GM19099 (cell line): ENCODE data around the gene PBX3.

Source experiments
- POLR2A ChIP-seq: IDR thresholded peaks from 3 replicates; pipeline ENCODE4 v1.6.1; 2011; ENCODE audit warnings: low read depth; ENCODE audit not compliant: insufficient read length; ENCODE audit errors: extremely low read depth

PBX3 gene

GRCh38 chr9:125747053-125747764 lies at the start of gene PBX3:
Gene PBX3 (plus strand): TSS chr9:125747373.
- TF ChIP-seq POLR2A: peak; percentile 49

- TF ChIP-seq POLR2A: no peak
Observed at GRCh38 chr9:125699870-125700269, 47.3 kb upstream of the PBX3 start.

- TF ChIP-seq POLR2A: no peak
Observed at GRCh38 chr9:125700791-125701190, 46.4 kb upstream of the PBX3 start.

GRCh38 chr9:125701351-125701750 lies 45.8 kb upstream of the PBX3 start:
- no peak for TF ChIP-seq POLR2A

GRCh38 chr9:125703662-125704061 lies 43.5 kb upstream of the PBX3 start:
- TF ChIP-seq POLR2A: no peak

DNA sequence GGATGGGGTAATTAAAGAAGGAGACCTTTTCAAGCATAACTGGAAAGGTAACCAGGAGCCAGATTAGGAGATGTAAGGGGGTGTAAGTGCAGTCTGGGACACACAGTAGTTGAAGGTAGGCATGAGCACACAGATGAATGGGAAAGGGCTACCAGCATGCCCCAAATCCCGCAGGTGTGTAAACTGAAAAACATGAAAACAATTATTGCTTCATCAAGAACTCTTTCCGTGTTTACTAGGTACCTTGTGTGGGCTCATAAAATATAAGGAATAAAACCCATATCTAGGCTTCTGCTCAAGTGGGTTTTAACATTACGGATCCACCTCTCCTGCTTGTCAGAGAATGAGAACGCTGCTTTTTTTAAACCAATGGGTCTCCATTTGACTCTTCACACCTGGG lies 41.3 kb upstream of the PBX3 start:
- TF ChIP-seq POLR2A: no peak

DNA sequence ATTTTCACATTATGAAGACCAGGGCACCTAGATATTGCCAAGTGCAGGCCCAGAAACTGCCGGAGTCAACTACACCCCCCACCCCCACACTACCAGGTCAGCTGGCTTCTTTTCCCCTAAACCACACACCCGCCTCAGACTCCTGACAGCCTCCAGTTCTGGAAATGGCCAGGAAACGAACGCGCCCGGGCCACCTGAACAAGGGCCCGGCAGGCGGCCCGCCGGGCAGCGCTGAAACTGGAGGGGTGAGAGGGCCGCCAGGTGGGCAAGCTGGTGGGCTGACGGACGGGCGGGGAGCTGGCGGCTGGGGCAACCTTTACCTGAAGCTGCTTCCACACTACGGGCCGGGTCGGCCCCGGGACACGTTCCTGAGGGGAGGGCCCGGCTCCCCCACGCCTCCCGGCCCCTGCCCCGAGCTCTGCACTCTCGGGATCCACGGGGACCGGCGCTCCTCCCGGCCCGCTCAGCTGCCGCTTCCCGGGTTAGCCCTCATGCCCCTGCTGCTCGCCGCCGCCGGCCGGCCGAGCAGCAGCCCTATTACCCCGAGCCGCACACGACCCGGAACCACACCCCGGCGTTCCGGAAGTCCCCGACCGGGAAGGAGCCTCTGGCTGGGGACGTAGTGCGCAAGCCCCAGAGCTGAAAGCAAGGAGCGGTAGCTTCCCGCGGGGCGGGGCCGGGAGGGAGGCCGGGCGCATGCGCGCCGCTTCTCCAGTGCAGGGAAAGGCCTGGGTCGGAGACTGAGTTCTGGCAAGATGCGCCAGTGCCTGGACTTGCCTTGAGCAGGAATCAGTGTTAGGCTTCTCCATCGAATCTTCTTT lies 40.3 kb upstream of the PBX3 start, which contains the start of gene MAPKAP1:
Gene MAPKAP1, minus strand, starts transcription at position 558 of the 821 bp plus-strand sequence. CDS start 34,634 bp downstream, outside the sequence.
- TF ChIP-seq POLR2A: peak; percentile 95

DNA sequence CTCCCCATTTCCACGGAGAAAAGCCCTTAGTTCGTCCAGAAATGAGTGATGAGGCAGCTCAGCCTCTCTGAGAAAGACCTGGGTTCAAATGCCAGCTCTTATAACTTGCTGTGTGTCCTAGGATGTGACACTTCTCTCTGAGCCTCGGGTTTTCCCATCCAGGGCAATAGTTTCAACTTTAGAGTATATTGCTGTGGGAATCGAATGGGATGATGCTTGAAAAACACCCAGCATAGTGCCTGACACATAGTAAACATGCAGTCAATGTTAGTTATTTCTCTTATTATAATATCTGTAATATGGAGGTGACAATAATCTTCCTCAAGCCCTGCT lies 39.7 kb upstream of the PBX3 start:
- TF ChIP-seq POLR2A: no peak

- no peak for TF ChIP-seq POLR2A
Observed at GRCh38 chr9:125726456-125727132, 20.6 kb upstream of the PBX3 start.

GRCh38 chr9:125730168-125730567 lies 17.0 kb upstream of the PBX3 start:
- no peak for TF ChIP-seq POLR2A

DNA sequence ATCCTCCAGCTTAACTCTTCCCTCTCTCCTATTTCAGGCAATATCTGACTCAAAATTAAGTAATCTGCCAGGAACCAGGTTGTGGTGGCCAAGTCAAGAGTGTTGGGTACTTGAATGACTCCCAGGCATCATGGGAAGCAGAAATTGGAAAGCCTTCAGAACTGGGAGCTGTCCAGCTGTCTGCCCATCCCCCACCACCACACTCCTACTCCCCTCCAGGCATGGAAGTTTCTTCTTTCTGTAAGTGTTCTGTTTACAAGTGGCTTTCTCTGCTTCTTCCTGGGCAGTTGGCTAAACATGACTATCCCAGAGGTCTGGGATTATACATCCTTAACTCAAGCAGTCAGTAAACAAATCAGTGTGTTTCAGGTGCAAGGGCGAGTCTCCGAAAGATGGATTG lies 14.6 kb upstream of the PBX3 start:
- no peak for TF ChIP-seq POLR2A

DNA sequence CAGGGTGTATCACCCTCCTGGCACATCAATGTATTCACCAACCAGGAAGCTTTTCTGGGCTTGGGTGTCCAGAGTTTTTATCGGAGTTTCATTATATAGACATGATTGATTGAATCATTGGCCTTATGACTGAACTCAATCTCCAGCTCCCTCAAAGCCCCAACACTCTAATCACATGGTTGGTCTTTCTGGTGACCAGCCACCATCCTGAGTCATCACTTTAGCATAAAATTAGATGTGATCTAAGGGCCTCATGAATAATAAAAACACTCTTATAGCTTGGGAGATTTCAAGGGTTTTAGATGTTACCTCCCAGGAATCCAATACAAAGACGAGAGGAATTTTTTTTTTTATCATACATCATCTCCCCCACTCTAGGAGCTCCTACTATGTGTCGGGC lies 7.7 kb upstream of the PBX3 start:
- no peak for TF ChIP-seq POLR2A

DNA sequence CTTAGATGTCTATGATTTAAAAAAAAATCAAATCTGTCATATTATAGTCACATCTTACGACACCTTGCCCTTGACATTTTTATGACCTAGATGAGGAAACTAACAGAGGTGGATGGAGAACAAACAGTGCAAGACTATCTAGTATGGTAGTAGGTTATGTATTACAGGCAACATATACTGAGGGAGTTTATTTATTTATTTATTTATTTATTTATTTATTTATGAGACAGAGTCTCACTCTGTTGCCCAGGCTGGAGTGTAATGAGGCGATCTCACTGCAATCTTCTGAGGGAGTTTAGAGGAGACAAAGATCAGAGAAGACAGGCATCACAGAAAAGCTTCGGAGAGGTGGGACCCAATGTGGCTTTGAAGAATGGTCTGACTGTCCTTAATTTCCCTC lies 4.5 kb upstream of the PBX3 start:
- TF ChIP-seq POLR2A: no peak

DNA sequence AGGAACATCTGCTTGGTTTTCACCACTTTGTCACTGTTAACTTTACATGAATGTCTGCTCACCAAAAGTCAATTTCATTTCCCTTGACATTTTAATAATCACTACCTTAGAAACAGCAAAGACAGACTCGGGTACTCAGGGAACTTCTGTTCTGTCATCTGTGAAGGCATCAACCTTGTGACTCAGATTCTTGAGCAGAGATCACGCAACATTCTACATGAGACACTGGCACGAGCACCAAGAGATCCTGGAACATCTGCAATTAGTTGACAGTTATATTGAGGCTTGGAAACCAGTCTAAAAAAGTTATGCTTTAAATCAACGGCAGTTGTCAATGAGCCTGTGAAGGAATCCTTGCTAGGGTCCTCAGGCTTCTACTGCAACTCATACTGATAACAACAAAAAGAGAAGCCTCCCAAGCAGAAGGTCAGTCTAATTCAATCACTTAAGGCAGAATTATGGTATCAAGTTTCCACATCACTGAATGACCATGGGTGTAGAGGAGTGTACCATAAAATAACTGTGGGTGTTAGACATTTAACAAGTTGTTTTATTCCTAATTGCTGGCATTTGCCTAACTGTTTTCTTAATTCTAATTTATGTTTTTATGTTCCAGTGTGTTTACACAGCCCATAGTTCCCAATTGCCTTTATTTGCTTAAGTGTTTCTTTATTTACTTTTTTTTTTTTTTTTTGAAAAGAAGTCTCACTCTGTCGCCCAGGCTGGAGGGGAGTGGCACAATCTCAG lies 3.3 kb upstream of the PBX3 start:
- no peak for TF ChIP-seq POLR2A

DNA sequence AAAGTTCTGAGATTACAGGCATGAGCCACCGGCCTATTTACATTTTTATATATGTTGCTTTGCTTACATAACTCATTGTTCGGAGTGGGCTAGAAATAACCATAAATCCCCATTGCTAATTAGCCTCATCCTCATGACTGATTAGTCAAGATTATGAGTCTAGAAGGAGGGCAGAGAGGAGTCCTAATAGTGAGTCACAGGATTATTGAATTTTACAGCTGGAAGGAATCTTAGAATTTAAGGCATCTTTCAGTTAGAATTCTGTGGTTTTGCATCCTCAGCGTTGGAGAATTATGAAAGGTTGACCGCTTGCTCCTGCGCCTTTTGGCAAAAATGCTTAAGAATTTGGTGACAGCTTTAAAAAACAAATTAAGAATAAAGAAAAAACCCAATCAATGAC lies 2.6 kb upstream of the PBX3 start:
- TF ChIP-seq POLR2A: no peak

- no peak for TF ChIP-seq POLR2A
Observed at GRCh38 chr9:125745018-125745417, 2.2 kb upstream of the PBX3 start.

GRCh38 chr9:125745682-125746016 lies 1.5 kb upstream of the PBX3 start:
- no peak for TF ChIP-seq POLR2A
